ENCODE results near the gene KRT73. TPM values are rescaled to one million over a fixed set of nuclear protein-coding genes. Genes with fewer than 3 reads are reported as not detected.

Gene KRT73
- total and polyA plus RNA-seq, 2 donors (not counting 1 experiment from before 2014, with no cell fraction given) = not detected

GRCh38 chr12:52634266-52635056 is 16.1 kb upstream of the KRT73 start:
- Histone ChIP-seq H4K20me1 (ENCODE audit: control insufficient read depth, extremely low read depth, insufficient read depth, low read length) (no peaks in the 10 kb centered on the region), H3K9ac (ENCODE audit: insufficient read depth, low read length) (no peak overlapping the region), H3K79me2 (ENCODE audit: control insufficient read depth, insufficient read depth, low read length) (no peaks in the 10 kb centered on the region), H3K27ac (ENCODE audit: insufficient read depth, low read length) (no peak overlapping the region), H3K27me3 (ENCODE audit: control insufficient read depth, insufficient read depth, low read length) (no peaks in the 10 kb centered on the region), H3K4me3 (replicated peaks in 1 of 4; ENCODE audit: control extremely low read depth in 1 of 4, insufficient read depth in 1 of 4, low read depth in 3 of 4, low read length in 4 of 4) (no peak overlapping the region), H3K4me1 (ENCODE audit: control insufficient read depth, extremely low read depth, insufficient read depth, low read length) (no peaks in the 10 kb centered on the region), H3K4me2 (ENCODE audit: extremely low read depth, insufficient read depth, low read length) (no peak overlapping the region), H3K36me3 (ENCODE audit: control insufficient read depth, insufficient read depth, low read length) (no peaks in the 10 kb centered on the region), H2AFZ (ENCODE audit: low read length) (no peak overlapping the region), H3K9me3 (ENCODE audit: control insufficient read depth, insufficient read depth, low read depth, low read length) (no peaks in the 10 kb centered on the region)
- DNase-seq (ENCODE audit: low read depth in 2 of 2) = no peak
- no peak for TF ChIP-seq EZH2 (IDR thresholded peaks at IDR 0.05; ENCODE audit: low read length, missing control alignments)
- no peak for TF ChIP-seq CTCF (conservative IDR thresholded peaks at IDR 0.05 in 1 of 2, IDR thresholded peaks at IDR 0.05 in 1 of 2; ENCODE audit: low read depth in 1 of 2, low read length in 2 of 2)

GRCh38 chr12:52633383-52633782 is 15.0 kb upstream of the KRT73 start:
- Histone ChIP-seq H3K9me3 (ENCODE audit: control insufficient read depth, insufficient read depth, low read depth, low read length) (no peaks in the 10 kb centered on the region), H2AFZ (ENCODE audit: low read length) (no peak overlapping the region), H3K4me3 (replicated peaks in 1 of 4; ENCODE audit: control extremely low read depth in 1 of 4, insufficient read depth in 1 of 4, low read depth in 3 of 4, low read length in 4 of 4) (no peak overlapping the region), H3K4me1 (ENCODE audit: control insufficient read depth, extremely low read depth, insufficient read depth, low read length) (no peaks in the 10 kb centered on the region), H3K27me3 (ENCODE audit: control insufficient read depth, insufficient read depth, low read length) (no peaks in the 10 kb centered on the region), H3K36me3 (ENCODE audit: control insufficient read depth, insufficient read depth, low read length) (no peaks in the 10 kb centered on the region), H3K9ac (ENCODE audit: insufficient read depth, low read length) (no peak overlapping the region), H3K4me2 (ENCODE audit: extremely low read depth, insufficient read depth, low read length) (no peak overlapping the region), H4K20me1 (ENCODE audit: control insufficient read depth, extremely low read depth, insufficient read depth, low read length) (no peaks in the 10 kb centered on the region), H3K79me2 (ENCODE audit: control insufficient read depth, insufficient read depth, low read length) (no peaks in the 10 kb centered on the region), H3K27ac (ENCODE audit: insufficient read depth, low read length) (no peak overlapping the region)
- no peak for DNase-seq (ENCODE audit: low read depth in 2 of 2)
- no peak for TF ChIP-seq EZH2 (IDR thresholded peaks at IDR 0.05; ENCODE audit: low read length, missing control alignments)
- TF ChIP-seq CTCF (conservative IDR thresholded peaks at IDR 0.05 in 1 of 2, IDR thresholded peaks at IDR 0.05 in 1 of 2; ENCODE audit: low read depth in 1 of 2, low read length in 2 of 2) = no peak

- Histone ChIP-seq H4K20me1 (ENCODE audit: control insufficient read depth, extremely low read depth, insufficient read depth, low read length) (no peaks in the 10 kb centered on the region), H3K27me3 (ENCODE audit: control insufficient read depth, insufficient read depth, low read length) (no peaks in the 10 kb centered on the region), H3K79me2 (ENCODE audit: control insufficient read depth, insufficient read depth, low read length) (no peaks in the 10 kb centered on the region), H3K27ac (ENCODE audit: insufficient read depth, low read length) (no peak overlapping the region), H2AFZ (ENCODE audit: low read length) (no peak overlapping the region), H3K4me1 (ENCODE audit: control insufficient read depth, extremely low read depth, insufficient read depth, low read length) (no peaks in the 10 kb centered on the region), H3K4me3 (replicated peaks in 1 of 4; ENCODE audit: control extremely low read depth in 1 of 4, insufficient read depth in 1 of 4, low read depth in 3 of 4, low read length in 4 of 4) (no peak overlapping the region), H3K4me2 (ENCODE audit: extremely low read depth, insufficient read depth, low read length) (no peak overlapping the region), H3K36me3 (ENCODE audit: control insufficient read depth, insufficient read depth, low read length) (no peaks in the 10 kb centered on the region), H3K9me3 (ENCODE audit: control insufficient read depth, insufficient read depth, low read depth, low read length) (no peaks in the 10 kb centered on the region), H3K9ac (ENCODE audit: insufficient read depth, low read length) (no peak overlapping the region)
- no peak for TF ChIP-seq EZH2 (IDR thresholded peaks at IDR 0.05; ENCODE audit: low read length, missing control alignments)
- no peak for TF ChIP-seq CTCF (conservative IDR thresholded peaks at IDR 0.05 in 1 of 2, IDR thresholded peaks at IDR 0.05 in 1 of 2; ENCODE audit: low read depth in 1 of 2, low read length in 2 of 2)
- DNase-seq (ENCODE audit: low read depth in 2 of 2) = no peak
Observed at GRCh38 chr12:52632656-52633055, 14.3 kb upstream of the KRT73 start.

All from fibroblast of lung (primary cell).